Measurements from ENCODE around the gene GRIP2. TPM values are rescaled to one million over a fixed set of nuclear protein-coding genes. Genes with fewer than 3 reads are reported as not detected.

The GRIP2 gene
- total and polyA plus RNA-seq, 2 of the 4 experiments (the other 2 are of a cell fraction), result 0.05 TPM; not detected in 1

- no peak overlapping the region for H3K23ac ChIP-seq (ENCODE audit: low read depth, low read length)
- no peak overlapping the region for H4K91ac ChIP-seq (ENCODE audit: insufficient read depth, low read depth, low read length)
- H3K4ac ChIP-seq (ENCODE audit: low read depth, low read length), result no peak overlapping the region
- WGBS, 2 experiments (ENCODE audit: extremely low coverage in 2 of 2, insufficient read length in 1 of 2), result 74% methylated on average over 5 of the region's 19 CpGs; no CpG with 5 or more reads in 1 of the 2 experiments
- intact Hi-C loops (cut with micrococcal nuclease), result no loop called here
- no peak overlapping the region for H2BK20ac ChIP-seq (ENCODE audit: low read depth, low read length)
- TF ChIP-seq MXI1 (IDR thresholded peaks at IDR 0.05; ENCODE audit: borderline replicate concordance, low read depth, low read length) (no peak), FOS (IDR thresholded peaks at IDR 0.05; ENCODE audit: low read depth, low read length) (no peak), NFE2L2 (IDR thresholded peaks at IDR 0.05; ENCODE audit: low read depth, low read length) (no peak), SMC3 (IDR thresholded peaks at IDR 0.05; ENCODE audit: low read depth, low read length) (no peak), RCOR1 (IDR thresholded peaks at IDR 0.05; ENCODE audit: insufficient replicate concordance, low read length) (no peak), MAZ (IDR thresholded peaks at IDR 0.05; ENCODE audit: borderline replicate concordance, low read depth, low read length) (no peak), CHD1 (IDR thresholded peaks at IDR 0.05; ENCODE audit: low read depth, low read length) (no peak), ELK1 (IDR thresholded peaks at IDR 0.05; ENCODE audit: borderline replicate concordance, low read depth, low read length) (no peak), RAD21 (IDR thresholded peaks at IDR 0.05; ENCODE audit: low read length) (no peak), CTCF (conservative IDR thresholded peaks at IDR 0.05; ENCODE audit: low read depth, low read length) (no peak), MAFK (IDR thresholded peaks at IDR 0.05; ENCODE audit: low read depth, low read length) (no peak), CEBPB (IDR thresholded peaks at IDR 0.05; ENCODE audit: low read depth, low read length) (no peak), RFX5 (IDR thresholded peaks at IDR 0.05; ENCODE audit: low read depth, low read length) (no peak)
- no peaks in the 10 kb centered on the region for H3K4me1 ChIP-seq (ENCODE audit: control insufficient read depth, insufficient read depth, low read length)
- H3K9me1 ChIP-seq (ENCODE audit: insufficient read depth, low read length), result no peaks in the 10 kb centered on the region
- peak overlapping the region; percentile 43 for H2AFZ ChIP-seq (replicated peaks; ENCODE audit: low read length, poor library complexity)
- H2BK15ac ChIP-seq (ENCODE audit: low read depth, low read length), result no peak overlapping the region
- no peak overlapping the region for H3K4me3 ChIP-seq (ENCODE audit: insufficient read depth, low read depth, low read length)
- no peak overlapping the region for H4K5ac ChIP-seq (ENCODE audit: low read depth, low read length)
- no peak overlapping the region for H3K27ac ChIP-seq (ENCODE audit: insufficient read depth, low read length)
- H3K9me3 ChIP-seq (ENCODE audit: control insufficient read depth, insufficient read depth, low read length), result no peaks in the 10 kb centered on the region
- CTCF ChIA-PET, result interaction anchor here (1.3 kb wide), 1 partner anchor 37 kb away, joined by 3 read pairs; no protein-coding TSS in a partner anchor
- no peak overlapping the region for H3K18ac ChIP-seq (ENCODE audit: low read depth, low read length)
- H3K36me3 ChIP-seq (ENCODE audit: control insufficient read depth, insufficient read depth, low read length), result no peaks in the 10 kb centered on the region
- no peak overlapping the region for H3K56ac ChIP-seq (ENCODE audit: extremely low read depth, insufficient read depth, low read length)
- BruUV-seq (replicated peaks), result no TSS peak
- H2AK5ac ChIP-seq (ENCODE audit: low read depth, low read length), result no peak overlapping the region
- dilution Hi-C loops (cut with HindIII; ENCODE audit: low sequenced_read_pairs, unreplicated experiment), result no loop called here
- no peak overlapping the region for H3K14ac ChIP-seq (replicated peaks; ENCODE audit: low read depth, low read length)
- POLR2A ChIA-PET (ENCODE audit: unreplicated experiment), result no interaction called here
- H2BK5ac ChIP-seq (ENCODE audit: low read depth, low read length, poor library complexity, severe bottlenecking), result no peak overlapping the region
- H3K4me2 ChIP-seq (ENCODE audit: low read depth, low read length), result no peak overlapping the region
- H4K20me1 ChIP-seq (ENCODE audit: insufficient read depth, low read length), result no peaks in the 10 kb centered on the region
- in situ Hi-C loops (cut with MboI; ENCODE audit: low sequenced_read_pairs), result no loop called here
- no peak for DNase-seq
- ATAC-seq (ENCODE audit: low read depth), result no peak
- no peak overlapping the region for H3K9ac ChIP-seq (ENCODE audit: low read depth, low read length)
- no peak overlapping the region for H2BK120ac ChIP-seq (ENCODE audit: low read depth, low read length)
- H3K79me1 ChIP-seq (ENCODE audit: low read depth in 1 of 2, low read length in 2 of 2), result no peaks in the 10 kb centered on the region
- no peak overlapping the region for H4K8ac ChIP-seq (ENCODE audit: low read depth in 2 of 2, low read length in 2 of 2)
- peaks cover 18% of the 10 kb centered on the region for H3K27me3 ChIP-seq (ENCODE audit: control insufficient read depth, insufficient read depth, low read length)
- no peak overlapping the region for H2AK9ac ChIP-seq (replicated peaks; ENCODE audit: low read depth, low read length, poor library complexity)
These were observed 27.7 kb downstream of the GRIP2 start for GRCh38 chr3:14512281-14512941.

Data from IMR-90 (cell line).